Thyroid gland (tissue), 4 donors: Measurements from ENCODE around the gene TRAK2. TPM values are rescaled to one million over a fixed set of nuclear protein-coding genes. Genes with fewer than 3 reads are reported as not detected.

Experiments
- DNase-seq, 2 donors: peaks; one replicate each; pipeline ENCODE4 v3.0.0-alpha.2; 2019
- H3K27ac ChIP-seq, 3 donors: fragments of 200-600 bp; sonication (generic); 1 replicate in 2 of 3; 2 replicates in 1 of 3; pipeline ENCODE4 v1.5.1; 2016 to 2019; ENCODE audit warnings: mild to moderate bottlenecking in 1 of 3, moderate library complexity in 1 of 3
- H3K27me3 ChIP-seq: fragments of 200-600 bp; sonication (generic); one replicate; pipeline ENCODE4 v1.5.1; 2019
- H3K36me3 ChIP-seq, 2 donors: fragments of 200-600 bp; sonication (generic); one replicate each; pipeline ENCODE4 v1.5.1; 2016 to 2019
- H3K4me1 ChIP-seq, 2 donors: fragments of 200-600 bp; sonication (generic); one replicate each; pipeline ENCODE4 v1.5.1; 2017 to 2019
- H3K4me3 ChIP-seq, 3 donors: fragments of 200-600 bp; sonication (generic); replicated peaks in 1 of 3; 1 replicate in 2 of 3; 2 replicates in 1 of 3; pipeline ENCODE4 v1.5.1; 2016; ENCODE audit warnings: mild to moderate bottlenecking in 1 of 3
- H3K9me3 ChIP-seq: fragments of 200-600 bp; sonication (generic); one replicate; pipeline ENCODE4 v1.5.1; 2017
- CTCF ChIP-seq, 6 experiments: fragments of 200-600 bp in 3 of 6; fragments of 450-650 bp in 3 of 6; sonication (generic) in 3 of 6; IDR thresholded peaks; one replicate each; pipeline ENCODE4 v1.5.1; 2016 to 2019; ENCODE audit warnings: antibody characterized with exemption in 6 of 6, mild to moderate bottlenecking in 2 of 6, inconsistent platforms in 1 of 6, moderate library complexity in 1 of 6
- POLR2A ChIP-seq, 2 donors: fragments of 450-650 bp; IDR thresholded peaks; one replicate each; pipeline ENCODE4 v1.6.1; 2017; ENCODE audit warnings: antibody characterized with exemption in 2 of 2, mild to moderate bottlenecking in 2 of 2, moderate library complexity in 1 of 2
- WGBS, 2 donors: methylation state at CpG; one replicate each; pipeline ENCODE4 v1.1.5; 2017; 5-methylcytosine and 5-hydroxymethylcytosine counted together
- intact Hi-C: fragments of 100-400 bp; cut with DNase I; formaldehyde crosslinking; loops from one replicate; pipeline ENCODE4 v1.15.1; 2023
- total RNA-seq, 4 donors: library from RNA; depleted of rRNA; stranded (reverse); fragments of >200 nt; gene quantifications; one replicate each; pipeline ENCODE4 v1.2.3, GENCODE V29; 2016

TRAK2 gene
- total RNA-seq, 4 donors from 2014 or later, result 71.7 to 89.6 (median 79.7) TPM

GRCh38 chr2:201467666-201468065 is 16.4 kb upstream of the TRAK2 start:
- intact Hi-C loops, result no loop called here
- Histone ChIP-seq H3K4me3 (no peak overlapping the region), H3K27ac (no peak overlapping the region), H3K9me3 (no peaks in the 10 kb centered on the region), H3K4me1 (peaks cover 7 to 14% of the 10 kb centered on the region in 2 donors), H3K27me3 (no peaks in the 10 kb centered on the region), H3K36me3 (peaks cover 12 to 23% of the 10 kb centered on the region in 2 donors)
- no peak for DNase-seq
- TF ChIP-seq CTCF (IDR thresholded peaks at IDR 0.05) (no peak), POLR2A (IDR thresholded peaks at IDR 0.05) (no peak)

DNA sequence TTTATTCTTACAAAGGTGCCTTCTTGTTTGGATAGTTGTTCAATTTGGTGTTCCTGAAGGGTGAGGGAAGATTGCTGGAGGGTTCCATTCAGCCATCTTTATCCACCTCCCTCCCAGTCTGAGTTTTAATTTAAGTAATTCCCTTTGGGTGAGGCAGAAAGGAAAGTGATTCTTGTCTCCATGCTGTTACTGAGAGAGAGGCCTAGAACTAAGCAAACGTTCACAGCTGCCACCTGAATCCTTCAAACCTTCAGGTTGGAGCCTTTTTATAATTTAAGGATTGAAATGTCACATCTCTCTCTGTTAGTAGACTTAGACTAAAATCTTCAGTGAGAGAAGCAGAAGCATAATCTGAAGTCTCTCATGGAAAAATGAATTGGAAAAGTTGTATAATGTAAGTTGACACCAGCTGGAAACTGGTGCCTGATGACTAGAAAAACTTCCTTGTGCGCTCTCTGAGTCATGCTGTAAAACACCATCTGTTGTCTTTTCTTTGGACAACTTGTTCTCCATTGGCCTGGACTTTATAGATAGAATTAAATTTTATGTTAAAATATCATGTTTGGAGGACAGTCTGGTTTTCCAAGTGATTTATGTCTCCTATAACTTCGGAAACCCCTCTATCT is 14.9 kb upstream of the TRAK2 start:
- DNase-seq, result no peak
- intact Hi-C loops, result no loop called here
- Histone ChIP-seq H3K9me3 (no peaks in the 10 kb centered on the region), H3K4me1 (peaks cover 7 to 14% of the 10 kb centered on the region in 2 donors), H3K4me3 (no peak overlapping the region), H3K36me3 (peaks cover 12 to 23% of the 10 kb centered on the region in 2 donors), H3K27ac (peak overlapping the region; percentile 8 to 57 (median 30)), H3K27me3 (no peaks in the 10 kb centered on the region)
- TF ChIP-seq POLR2A (IDR thresholded peaks at IDR 0.05) (no peak), CTCF (IDR thresholded peaks at IDR 0.05) (no peak)
- WGBS, 2 donors, result 63 to 77% methylated on average over 3 of the region's 3 CpGs

DNA sequence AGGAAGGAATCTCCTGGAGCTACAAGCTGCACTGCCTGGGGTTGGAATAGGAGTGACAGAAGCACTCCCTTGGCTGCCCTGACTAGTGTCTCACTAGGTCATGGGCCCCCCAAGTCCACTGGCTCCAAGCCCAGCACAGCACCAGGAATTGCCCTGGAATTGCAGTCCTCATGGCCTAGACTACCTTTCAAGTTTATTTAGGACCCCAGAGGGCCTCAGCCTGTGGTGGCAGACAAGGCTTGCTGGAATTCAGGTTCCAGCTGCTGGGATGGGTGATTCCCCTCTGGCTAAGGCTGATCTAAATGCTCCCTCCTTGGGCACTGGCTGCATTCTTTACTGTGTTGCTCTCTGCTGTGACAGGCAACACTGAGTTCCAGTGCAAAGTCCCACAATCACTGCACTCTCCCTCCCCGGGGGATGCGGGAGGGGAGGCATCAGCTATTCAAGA is 14.3 kb upstream of the TRAK2 start:
- 68 to 76% methylated on average over 2 of the region's 2 CpGs for WGBS, 2 donors
- Histone ChIP-seq H3K9me3 (no peaks in the 10 kb centered on the region), H3K36me3 (peaks cover 8 to 19% of the 10 kb centered on the region in 2 donors), H3K4me1 (peaks cover 7 to 14% of the 10 kb centered on the region in 2 donors), H3K4me3 (no peak overlapping the region), H3K27ac (peak overlapping the region; percentile 30 to 57 (median 40)), H3K27me3 (no peaks in the 10 kb centered on the region)
- DNase-seq, result peak; percentile 51 to 58
- intact Hi-C loops, result no loop called here
- TF ChIP-seq POLR2A (IDR thresholded peaks at IDR 0.05), result no peak
- TF ChIP-seq CTCF (IDR thresholded peaks at IDR 0.05), result no peak

DNA sequence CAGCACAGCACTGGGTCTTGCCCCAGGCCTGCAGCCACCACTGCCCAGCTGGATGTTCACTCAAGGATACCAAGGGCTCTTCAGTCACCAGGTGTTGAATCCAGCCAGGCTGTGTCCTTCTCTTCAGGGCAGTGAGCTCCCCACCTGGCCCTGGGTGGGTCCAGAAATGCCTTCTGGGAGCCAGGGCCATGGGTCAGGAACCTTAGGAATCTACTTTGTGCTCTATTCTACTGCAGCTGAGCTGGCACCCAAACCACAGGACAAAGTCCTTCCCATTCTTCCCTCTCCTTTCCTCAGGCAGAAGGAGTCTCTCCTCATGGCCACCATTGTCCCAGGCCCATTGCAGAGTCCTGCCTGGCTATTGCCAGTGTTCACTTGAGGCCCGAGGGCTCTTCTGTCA is 13.3 kb upstream of the TRAK2 start:
- H3K4me3 ChIP-seq, result no peak overlapping the region
- intact Hi-C loops, result no loop called here
- peak overlapping the region in 2 of 3 donors; percentile 30 to 57 for H3K27ac ChIP-seq
- H3K4me1 ChIP-seq, result peaks cover 7 to 14% of the 10 kb centered on the region in 2 donors
- no peak for DNase-seq
- H3K27me3 ChIP-seq, result no peaks in the 10 kb centered on the region
- no peaks in the 10 kb centered on the region for H3K9me3 ChIP-seq
- TF ChIP-seq CTCF (IDR thresholded peaks at IDR 0.05), result no peak
- no peak for TF ChIP-seq POLR2A (IDR thresholded peaks at IDR 0.05)
- H3K36me3 ChIP-seq, result peaks cover 13 to 17% of the 10 kb centered on the region in 2 donors
- WGBS, 2 donors, result 100% methylated on average over 1 of the region's 1 CpG

- H3K36me3 ChIP-seq, result peaks cover 9 to 14% of the 10 kb centered on the region in 2 donors
- DNase-seq, result no peak
- no peak overlapping the region for H3K4me3 ChIP-seq
- intact Hi-C loops, result no loop called here
- 96 to 98% methylated on average over 1 of the region's 1 CpG for WGBS, 2 donors
- H3K4me1 ChIP-seq, result peaks cover 4 to 8% of the 10 kb centered on the region in 2 donors
- no peak overlapping the region for H3K27ac ChIP-seq
- H3K27me3 ChIP-seq, result no peaks in the 10 kb centered on the region
- H3K9me3 ChIP-seq, result no peaks in the 10 kb centered on the region
- TF ChIP-seq CTCF (IDR thresholded peaks at IDR 0.05), result no peak
- no peak for TF ChIP-seq POLR2A (IDR thresholded peaks at IDR 0.05)
Measured at GRCh38 chr2:201460532-201460931, 9.3 kb upstream of the TRAK2 start.
